Mesothelial cell of epicardium (in vitro differentiated cells): ENCODE data around the gene AFF3. TPM values are rescaled to one million over a fixed set of nuclear protein-coding genes. Genes with fewer than 3 reads are reported as not detected.

Experiments
- DNase-seq, 2 experiments: peaks; one replicate each; pipeline ENCODE4 v3.0.0; 2021; ENCODE audit warnings: low spot score in 2 of 2; ENCODE audit not compliant: unreplicated experiment in 2 of 2
- H3K27ac Mint-ChIP-seq: 2 replicates; pipeline ENCODE4 v1.8.0; 2021; ENCODE audit warnings: mixed read lengths
- H3K27me3 Mint-ChIP-seq: 2 replicates; pipeline ENCODE4 v1.8.0; 2021; ENCODE audit warnings: low read depth, mixed read lengths
- H3K36me3 Mint-ChIP-seq: 2 replicates; pipeline ENCODE4 v1.8.0; 2021; ENCODE audit warnings: mixed read lengths
- H3K4me1 Mint-ChIP-seq: 2 replicates; pipeline ENCODE4 v1.8.0; 2021; ENCODE audit warnings: mixed read lengths
- H3K4me3 Mint-ChIP-seq: 2 replicates; pipeline ENCODE4 v1.8.0; 2021; ENCODE audit warnings: mild to moderate bottlenecking, moderate library complexity, mixed read lengths
- H3K9me3 Mint-ChIP-seq: 2 replicates; pipeline ENCODE4 v1.8.0; 2021; ENCODE audit warnings: mixed read lengths
- CTCF ChIP-seq: fragments of 200-600 bp; sonication (generic); IDR thresholded peaks from one replicate; pipeline ENCODE4 v1.5.0; 2021; ENCODE audit warnings: antibody characterized with exemption; ENCODE audit not compliant: unreplicated experiment
- total RNA-seq: library from RNA; stranded (reverse); gene quantifications from 3 replicates; pipeline ENCODE4 v1.2.1, GENCODE V29; 2021

Gene AFF3
- total RNA-seq, 1 donor from 2014 or later = 14.4 TPM

- Mint-ChIP-seq H3K4me1 (peaks cover 33% of the 10 kb centered on the region), H3K27me3 (peaks cover 11% of the 10 kb centered on the region), H3K4me3 (no peak overlapping the region)
These were observed 332.2 kb downstream of the AFF3 start for GRCh38 chr2:99810225-99810624.

GRCh38 chr2:99809259-99809900 lies 333.0 kb downstream of the AFF3 start:
- Mint-ChIP-seq H3K27ac (no peak overlapping the region), H3K27me3 (peaks cover 11% of the 10 kb centered on the region), H3K4me1 (peaks cover 33% of the 10 kb centered on the region), H3K36me3 (no peaks in the 10 kb centered on the region), H3K9me3 (no peaks in the 10 kb centered on the region), H3K4me3 (no peak overlapping the region)
- no peak for TF ChIP-seq CTCF
- DNase-seq = no peak

More at GRCh38 chr2:99810225-99810624, 332.2 kb downstream of the AFF3 start:
- Mint-ChIP-seq H3K36me3 (peaks cover under 1% of the 10 kb centered on the region), H3K9me3 (peaks cover 1% of the 10 kb centered on the region), H3K27ac (no peak overlapping the region)
- TF ChIP-seq CTCF = no peak
- no peak for DNase-seq

DNA sequence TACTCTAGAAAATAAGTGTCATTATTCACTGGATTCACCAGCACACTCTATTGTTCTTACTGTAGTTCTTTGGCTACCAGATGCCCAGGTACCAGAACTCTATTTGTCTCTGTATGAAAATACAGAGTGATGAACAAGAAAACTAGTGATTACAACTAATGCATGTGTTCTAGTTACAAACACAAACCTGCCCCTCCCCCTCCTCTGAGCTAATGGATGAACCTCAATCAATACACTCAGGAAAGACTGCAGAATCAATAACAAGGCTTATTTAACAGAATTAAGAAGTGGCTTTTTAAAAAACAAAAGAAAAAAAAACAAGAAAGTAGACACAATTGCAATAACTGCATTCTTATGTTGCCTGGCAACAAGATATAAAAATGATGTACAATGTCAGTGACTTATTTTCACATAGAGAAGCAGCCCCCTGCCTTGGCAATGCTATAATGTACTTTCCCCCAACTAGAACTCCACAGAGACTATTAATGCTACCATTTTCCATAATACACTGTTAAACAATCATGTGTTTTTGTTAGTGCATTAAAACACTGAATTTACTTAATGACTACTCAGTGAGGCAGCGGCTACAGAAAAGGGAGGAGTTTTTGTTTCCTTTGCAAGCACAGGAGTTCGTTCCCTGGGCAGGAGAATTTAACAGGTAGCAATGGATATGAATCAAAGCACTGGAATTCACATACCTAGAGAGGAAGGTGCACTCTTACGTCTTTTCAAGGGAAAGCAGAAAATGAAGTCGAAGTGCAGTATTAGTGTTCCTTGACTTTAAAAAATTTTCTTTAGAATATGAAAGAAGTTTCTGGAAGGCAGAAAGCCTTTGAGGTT lies 333.8 kb downstream of the AFF3 start:
- no peaks in the 10 kb centered on the region for H3K36me3 Mint-ChIP-seq
- no peak for TF ChIP-seq CTCF

GRCh38 chr2:99806758-99807157 lies 335.6 kb downstream of the AFF3 start:
- DNase-seq = no peak

More for the DNA sequence above, 333.8 kb downstream of the AFF3 start:
- Mint-ChIP-seq H3K9me3 (peaks cover 6% of the 10 kb centered on the region), H3K27me3 (peaks cover 11% of the 10 kb centered on the region), H3K4me3 (no peak overlapping the region), H3K27ac (peak overlapping the region; percentile 14), H3K4me1 (peaks cover 33% of the 10 kb centered on the region)
- DNase-seq = no peak

GRCh38 chr2:99805930-99806476 lies 336.4 kb downstream of the AFF3 start:
- Mint-ChIP-seq H3K4me3 (no peak overlapping the region), H3K27ac (no peak overlapping the region), H3K36me3 (no peaks in the 10 kb centered on the region), H3K4me1 (peaks cover 30% of the 10 kb centered on the region), H3K9me3 (peaks cover 14% of the 10 kb centered on the region), H3K27me3 (peaks cover 8% of the 10 kb centered on the region)
- TF ChIP-seq CTCF = no peak
- no peak for DNase-seq

More at GRCh38 chr2:99806758-99807157, 335.6 kb downstream of the AFF3 start:
- H3K9me3 Mint-ChIP-seq = peaks cover 14% of the 10 kb centered on the region
- peaks cover 11% of the 10 kb centered on the region for H3K27me3 Mint-ChIP-seq
- no peaks in the 10 kb centered on the region for H3K36me3 Mint-ChIP-seq
- no peak overlapping the region for H3K4me3 Mint-ChIP-seq
- H3K4me1 Mint-ChIP-seq = peaks cover 30% of the 10 kb centered on the region
- TF ChIP-seq CTCF = no peak
- H3K27ac Mint-ChIP-seq = peak overlapping the region; percentile 55
